IgD-negative memory B cell (primary cell): ENCODE results near the gene AMHR2. TPM values are rescaled to one million over a fixed set of nuclear protein-coding genes. Genes with fewer than 3 reads are reported as not detected.
A peak's percentile ranks its signal among the peaks of the same experiment; 100 is the strongest.

Experiments
- H3K27ac Mint-ChIP-seq, 3 donors: one replicate each; pipeline ENCODE4 v1.8.0; 2020 to 2022; ENCODE audit warnings: mild to moderate bottlenecking in 3 of 3, mixed read lengths in 3 of 3, moderate library complexity in 1 of 3
- H3K27me3 Mint-ChIP-seq: one replicate; pipeline ENCODE4 v1.8.0; 2021; ENCODE audit warnings: mixed read lengths
- H3K36me3 Mint-ChIP-seq: one replicate; pipeline ENCODE4 v1.8.0; 2020; ENCODE audit warnings: mild to moderate bottlenecking, mixed read lengths
- H3K4me1 Mint-ChIP-seq, 3 donors: one replicate each; pipeline ENCODE4 v1.8.0; 2020 to 2022; ENCODE audit warnings: mixed read lengths in 3 of 3, mild to moderate bottlenecking in 1 of 3
- H3K4me3 Mint-ChIP-seq, 4 donors: one replicate each; pipeline ENCODE4 v1.8.0; 2020 to 2022; ENCODE audit warnings: mild to moderate bottlenecking in 4 of 4, mixed read lengths in 4 of 4, moderate library complexity in 3 of 4
- H3K9me3 Mint-ChIP-seq, 3 donors: one replicate each; pipeline ENCODE4 v1.8.0; 2020 to 2021; ENCODE audit warnings: mixed read lengths in 3 of 3, mild to moderate bottlenecking in 1 of 3
- polyA plus RNA-seq: library from polyadenylated mRNA; unstranded; fragments of 300-500 nt; fragmentation: Illumina TruSeq; gene quantifications from one replicate; pipeline ENCODE4 v1.2.3, GENCODE V29; 2021

Gene AMHR2
- polyA plus RNA-seq, 1 donor from 2014 or later = not detected

DNA sequence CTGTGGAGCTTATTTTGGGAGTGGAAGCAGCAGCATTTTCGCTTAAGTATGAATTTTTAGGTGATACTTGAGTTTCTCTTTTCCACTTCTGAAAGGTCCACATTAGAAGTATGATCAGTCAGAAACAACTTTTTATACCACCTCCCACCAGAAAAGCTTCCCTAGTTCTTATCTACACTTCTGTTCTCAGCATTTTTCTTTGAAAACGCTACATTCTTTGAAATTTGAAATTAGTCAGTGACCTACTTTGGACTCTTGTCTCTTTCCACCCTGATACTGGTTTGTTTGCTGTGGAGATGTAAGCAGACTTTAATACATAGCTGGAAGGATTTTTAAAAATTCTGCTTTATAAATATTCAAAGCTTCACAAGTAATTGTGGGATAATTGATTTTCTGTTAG lies 50.4 kb downstream of the AMHR2 start:
- Mint-ChIP-seq H3K27me3 (no peaks in the 10 kb centered on the region), H3K27ac (peak overlapping the region in 1 of 3 donors; percentile 70), H3K36me3 (peaks cover 2% of the 10 kb centered on the region), H3K4me3 (peak overlapping the region in 1 of 4 donors; percentile 17), H3K9me3 (no peaks in the 10 kb centered on the region), H3K4me1 (peaks cover 13 to 19% (median 15%) of the 10 kb centered on the region in 3 donors)

DNA sequence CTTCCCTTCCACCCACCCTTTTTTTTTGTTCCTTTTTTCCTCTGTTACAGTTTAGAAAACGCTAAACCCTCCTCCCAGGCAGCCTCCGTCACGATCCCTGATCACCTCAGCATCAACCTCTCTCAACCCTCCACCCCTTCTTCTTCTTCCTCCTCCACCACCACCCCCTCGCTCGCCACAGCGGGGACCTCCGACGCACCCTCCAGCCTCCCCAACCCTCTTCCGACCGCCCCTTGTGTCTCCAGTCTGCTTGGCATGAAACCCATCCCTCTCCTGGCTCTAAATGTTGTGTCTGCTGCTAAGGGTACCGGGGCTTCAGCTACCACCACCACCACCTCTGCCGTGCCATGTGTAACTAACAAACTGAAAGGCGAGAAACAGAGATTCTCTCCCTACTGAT lies 51.2 kb downstream of the AMHR2 start:
- peaks cover 2% of the 10 kb centered on the region for H3K36me3 Mint-ChIP-seq
- H3K27ac Mint-ChIP-seq = peak overlapping the region in 2 of 3 donors; percentile 58 to 70
- no peaks in the 10 kb centered on the region for H3K9me3 Mint-ChIP-seq
- H3K4me3 Mint-ChIP-seq = peak overlapping the region in 2 of 4 donors; percentile 5 to 39
- no peaks in the 10 kb centered on the region for H3K27me3 Mint-ChIP-seq
- peaks cover 13 to 19% (median 15%) of the 10 kb centered on the region in 3 donors for H3K4me1 Mint-ChIP-seq

DNA sequence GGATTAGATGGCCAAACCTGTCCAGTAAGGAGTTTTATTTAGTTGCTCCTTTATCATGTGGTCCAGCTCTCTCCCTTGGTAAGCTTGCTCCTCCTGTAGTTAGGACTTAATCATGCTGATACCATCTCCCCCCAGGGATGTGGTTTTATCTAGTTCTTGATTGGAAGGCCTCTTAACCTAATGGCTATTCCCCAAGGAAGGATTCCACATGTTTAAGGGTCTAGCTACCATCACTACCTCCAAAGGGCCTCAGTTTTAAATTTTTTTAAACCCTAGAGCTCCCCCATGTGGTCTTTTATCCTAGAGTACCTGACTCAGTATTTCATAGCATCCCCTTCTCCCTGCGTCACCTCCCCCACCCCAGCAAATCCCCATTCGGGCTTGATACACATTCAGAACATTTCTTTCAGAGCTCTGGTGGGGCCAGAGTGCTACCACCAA lies 53.1 kb downstream of the AMHR2 start:
- peaks cover 3% of the 10 kb centered on the region for H3K36me3 Mint-ChIP-seq
- H3K27ac Mint-ChIP-seq = peak overlapping the region in 1 of 3 donors; percentile 75
- H3K27me3 Mint-ChIP-seq = no peaks in the 10 kb centered on the region
- H3K9me3 Mint-ChIP-seq = no peaks in the 10 kb centered on the region
- peak overlapping the region in 2 of 4 donors; percentile 20 to 38 for H3K4me3 Mint-ChIP-seq
- H3K4me1 Mint-ChIP-seq = peaks cover 12 to 19% (median 15%) of the 10 kb centered on the region in 3 donors

DNA sequence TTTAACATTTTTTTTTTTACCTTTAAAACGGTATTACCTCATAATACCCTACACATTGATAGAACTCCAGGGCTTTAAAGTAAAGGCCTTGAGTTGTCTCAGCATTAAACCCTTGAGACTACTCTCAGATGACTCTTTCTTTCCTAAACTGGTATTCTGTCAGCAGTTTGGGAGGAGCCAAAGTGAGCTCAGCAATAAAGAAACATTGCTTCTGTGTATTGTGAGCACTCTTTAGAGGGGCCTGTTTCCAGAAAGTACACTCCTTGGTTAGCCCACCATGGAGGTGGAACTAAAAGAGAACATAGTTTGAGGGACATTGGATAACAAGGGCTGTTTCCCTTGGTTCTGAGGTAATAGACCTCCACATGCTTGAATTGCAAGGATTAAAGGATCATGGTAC lies 55.2 kb downstream of the AMHR2 start:
- H3K36me3 Mint-ChIP-seq = peaks cover 5% of the 10 kb centered on the region
- no peak overlapping the region for H3K4me3 Mint-ChIP-seq
- peak overlapping the region in 1 of 3 donors; percentile 25 for H3K27ac Mint-ChIP-seq
- peaks cover 10 to 18% (median 13%) of the 10 kb centered on the region in 3 donors for H3K4me1 Mint-ChIP-seq
- no peaks in the 10 kb centered on the region for H3K9me3 Mint-ChIP-seq
- no peaks in the 10 kb centered on the region for H3K27me3 Mint-ChIP-seq

DNA sequence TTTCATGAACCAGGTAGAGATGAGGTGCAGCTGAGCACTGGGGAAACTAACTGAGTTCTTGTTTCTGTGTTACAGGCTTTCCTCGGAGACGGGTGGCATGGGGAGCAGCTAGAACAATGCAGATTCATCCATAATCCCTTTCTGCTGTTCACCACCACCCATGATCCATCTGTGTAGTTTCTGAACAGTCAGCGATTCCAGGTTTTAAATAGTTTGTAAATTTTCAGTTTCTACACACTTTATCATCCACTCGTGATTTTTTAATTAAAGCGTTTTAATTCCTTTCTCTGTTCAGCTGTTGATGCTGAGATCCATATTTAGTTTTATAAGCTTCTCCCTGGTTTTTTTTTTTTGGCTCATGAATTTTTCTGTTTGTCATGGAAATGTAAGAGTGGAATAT lies 55.7 kb downstream of the AMHR2 start:
- H3K27ac Mint-ChIP-seq = peak overlapping the region in 1 of 3 donors; percentile 25
- no peaks in the 10 kb centered on the region for H3K27me3 Mint-ChIP-seq
- peaks cover 6 to 14% (median 13%) of the 10 kb centered on the region in 3 donors for H3K4me1 Mint-ChIP-seq
- H3K9me3 Mint-ChIP-seq = no peaks in the 10 kb centered on the region
- peaks cover 5% of the 10 kb centered on the region for H3K36me3 Mint-ChIP-seq
- no peak overlapping the region for H3K4me3 Mint-ChIP-seq

DNA sequence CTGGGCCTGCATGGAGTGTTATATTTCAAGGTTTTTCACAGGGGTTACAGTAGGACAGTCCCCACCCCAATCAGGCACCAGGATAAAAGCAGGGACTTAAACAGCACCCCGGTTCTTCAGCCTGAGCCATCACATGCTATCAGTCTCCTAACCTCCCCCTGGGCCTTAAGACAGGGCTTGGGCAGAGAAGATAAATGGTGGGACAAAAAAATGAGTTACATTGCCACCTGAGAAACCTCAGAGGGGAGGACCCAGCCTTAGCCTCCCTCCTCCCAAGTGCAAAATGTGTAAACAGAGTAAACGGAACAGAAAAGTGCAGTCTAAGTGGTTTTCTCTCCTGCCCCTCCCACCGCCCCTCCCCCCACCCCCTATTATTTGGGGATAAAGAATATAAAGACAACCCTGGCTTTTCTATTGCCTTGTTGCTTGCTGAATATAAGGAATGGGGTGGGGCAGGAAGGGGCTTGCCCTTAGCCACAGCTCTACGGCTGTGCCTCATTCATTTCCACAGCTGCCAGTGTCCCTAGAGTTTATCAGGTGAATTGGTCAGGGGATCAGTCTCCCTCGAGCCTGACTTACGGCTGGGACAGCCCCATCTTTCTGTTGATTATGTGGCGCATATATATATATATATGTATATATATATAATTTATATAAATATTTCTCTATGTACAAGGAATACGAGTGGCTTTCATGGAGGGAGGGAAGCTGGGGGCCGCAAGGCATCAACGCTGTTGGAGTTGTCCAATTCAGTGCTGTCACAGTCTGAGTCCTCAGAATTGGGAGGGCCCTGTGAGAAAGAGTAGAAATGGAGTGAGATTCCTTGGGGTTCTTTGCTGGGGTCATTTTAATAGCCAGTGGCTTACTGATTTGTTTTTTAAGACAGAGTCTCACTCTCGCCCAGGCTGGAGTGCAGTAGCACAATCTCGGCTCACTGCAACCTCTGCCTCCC lies 57.1 kb downstream of the AMHR2 start:
- peak overlapping the region in 1 of 3 donors; percentile 85 for H3K27ac Mint-ChIP-seq
- peaks cover 2% of the 10 kb centered on the region for H3K36me3 Mint-ChIP-seq
- no peaks in the 10 kb centered on the region for H3K27me3 Mint-ChIP-seq
- peaks cover 0 to 11% (median 10%) of the 10 kb centered on the region in 3 donors for H3K4me1 Mint-ChIP-seq
- no peaks in the 10 kb centered on the region for H3K9me3 Mint-ChIP-seq
- no peak overlapping the region for H3K4me3 Mint-ChIP-seq

Other genes starting within 250 kb of the AMHR2 start
- 5.0 TPM for gene ZNF740, start 243.1 kb upstream of the AMHR2 start, polyA plus RNA-seq
- 0.58 TPM for gene CSAD, start 242.9 kb upstream of the AMHR2 start, polyA plus RNA-seq
- 238 TPM for gene ITGB7, start 216.6 kb upstream of the AMHR2 start, polyA plus RNA-seq
- gene RARG, start 191.6 kb upstream of the AMHR2 start, polyA plus RNA-seq = 4.8 TPM
- not detected for gene ESPL1, start 155.6 kb upstream of the AMHR2 start, polyA plus RNA-seq
- gene PFDN5, start 128.3 kb upstream of the AMHR2 start, polyA plus RNA-seq = 1,442 TPM
- 50.4 TPM for gene MYG1, start 124.2 kb upstream of the AMHR2 start, polyA plus RNA-seq
- gene AAAS, start 102.2 kb upstream of the AMHR2 start, polyA plus RNA-seq = 41.3 TPM
- not detected for gene SP7, start 87.5 kb upstream of the AMHR2 start, polyA plus RNA-seq
- gene SP1, start 43.7 kb upstream of the AMHR2 start, polyA plus RNA-seq = 9.1 TPM
- 689 TPM for gene PRR13, start 17.9 kb downstream of the AMHR2 start, polyA plus RNA-seq
- 111 TPM for gene PCBP2, start 28.2 kb downstream of the AMHR2 start, polyA plus RNA-seq
- 1.4 TPM for gene MAP3K12, start 75.6 kb downstream of the AMHR2 start, polyA plus RNA-seq
- 20.8 TPM for gene TARBP2, start 77.4 kb downstream of the AMHR2 start, polyA plus RNA-seq
- gene NPFF, start 83.6 kb downstream of the AMHR2 start, polyA plus RNA-seq = not detected
- gene ATF7, start 202.5 kb downstream of the AMHR2 start, polyA plus RNA-seq = 14.4 TPM